ENCODE results near the gene DESI2.

Gene DESI2

DNA sequence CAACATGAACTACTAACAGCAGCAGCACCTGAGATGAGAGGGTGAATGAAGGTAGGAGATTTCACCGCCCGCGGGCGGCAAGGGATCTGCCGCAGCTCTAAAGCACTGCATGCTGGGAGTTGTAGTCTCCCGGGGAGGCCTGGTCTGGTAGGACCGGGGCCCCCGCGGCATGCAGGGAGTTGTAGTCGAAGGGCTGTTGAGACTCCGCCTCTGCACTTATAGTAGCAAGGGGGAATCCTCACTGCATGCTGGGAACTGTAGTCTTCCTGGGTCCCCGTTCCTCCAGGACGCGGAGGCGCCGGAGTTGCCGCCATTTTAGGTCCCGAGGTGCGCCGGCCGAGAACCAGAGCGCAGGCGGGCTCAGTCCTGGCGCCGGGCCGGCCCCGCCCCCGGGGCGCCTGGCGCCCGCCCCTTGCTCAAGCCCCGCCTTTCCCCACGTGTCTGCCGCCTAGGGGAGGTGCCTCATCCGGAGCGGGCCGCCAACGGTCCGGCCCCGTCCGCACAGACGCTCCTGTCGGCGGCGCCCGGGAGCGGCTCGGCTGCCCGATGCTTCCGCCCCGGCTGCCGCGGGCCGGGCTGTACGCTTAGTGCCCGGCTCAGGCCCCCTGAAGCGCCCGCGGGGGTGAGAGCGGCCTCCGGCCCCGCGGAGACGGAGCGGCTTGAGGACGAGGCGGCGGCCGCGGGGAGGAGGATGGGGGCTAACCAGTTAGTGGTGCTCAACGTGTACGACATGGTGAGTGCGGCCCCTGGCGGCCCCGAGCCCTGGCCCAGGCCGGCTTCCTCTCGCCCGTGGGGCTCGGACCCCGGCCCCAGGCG lies at the start of gene DESI2:
TSS of gene DESI2 (plus strand) at position 504 of the 816 bp plus-strand sequence. CDS start at position 692, 188 bp downstream.
- DNase-seq = peak; percentile 98

DNA sequence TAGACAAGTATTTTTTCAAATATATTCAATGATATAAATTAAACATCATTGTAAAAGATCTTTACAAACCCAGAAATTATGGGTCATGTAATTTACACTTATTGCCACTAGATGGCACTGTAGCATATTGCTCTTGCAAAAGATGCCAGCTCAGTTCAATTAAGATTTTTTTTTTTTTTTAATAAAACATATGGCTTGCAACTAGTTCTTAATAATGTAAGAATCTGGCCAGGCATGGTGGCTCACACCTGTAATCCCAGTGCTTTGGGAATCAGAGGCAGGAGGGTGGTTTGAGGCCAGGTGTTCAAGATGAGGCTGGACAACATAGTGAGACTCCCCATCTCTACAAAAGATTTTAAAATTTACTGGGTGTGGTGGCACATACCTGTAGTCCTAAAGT lies 49.4 kb upstream of the DESI2 start:
- DNase-seq = peak; percentile 52

DNA sequence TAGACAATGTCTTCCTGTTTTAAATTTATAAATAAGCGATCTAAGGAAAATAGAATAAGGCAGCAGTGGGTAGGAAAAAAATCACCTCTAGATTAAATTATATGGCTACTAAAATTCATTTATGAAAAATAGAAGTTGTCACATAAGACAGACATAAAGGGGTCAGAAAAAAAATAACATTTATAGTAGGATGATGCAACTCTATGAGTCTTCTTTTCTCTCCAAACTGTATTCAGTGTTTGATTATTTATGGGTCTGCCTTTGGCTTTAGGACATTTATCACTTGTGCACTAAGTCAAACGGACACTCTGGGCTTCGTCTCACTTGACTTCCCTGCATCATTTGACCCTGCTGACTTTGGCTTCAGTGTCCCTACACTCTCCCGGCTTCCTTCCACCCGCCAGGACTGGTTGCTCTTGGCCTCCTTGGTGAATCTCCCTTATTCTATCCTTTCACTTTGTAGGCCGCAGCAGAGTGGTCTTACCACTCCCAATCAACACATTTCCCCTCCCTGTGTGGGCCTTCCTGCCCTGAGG lies 47.0 kb upstream of the DESI2 start:
- no peak for DNase-seq

DNA sequence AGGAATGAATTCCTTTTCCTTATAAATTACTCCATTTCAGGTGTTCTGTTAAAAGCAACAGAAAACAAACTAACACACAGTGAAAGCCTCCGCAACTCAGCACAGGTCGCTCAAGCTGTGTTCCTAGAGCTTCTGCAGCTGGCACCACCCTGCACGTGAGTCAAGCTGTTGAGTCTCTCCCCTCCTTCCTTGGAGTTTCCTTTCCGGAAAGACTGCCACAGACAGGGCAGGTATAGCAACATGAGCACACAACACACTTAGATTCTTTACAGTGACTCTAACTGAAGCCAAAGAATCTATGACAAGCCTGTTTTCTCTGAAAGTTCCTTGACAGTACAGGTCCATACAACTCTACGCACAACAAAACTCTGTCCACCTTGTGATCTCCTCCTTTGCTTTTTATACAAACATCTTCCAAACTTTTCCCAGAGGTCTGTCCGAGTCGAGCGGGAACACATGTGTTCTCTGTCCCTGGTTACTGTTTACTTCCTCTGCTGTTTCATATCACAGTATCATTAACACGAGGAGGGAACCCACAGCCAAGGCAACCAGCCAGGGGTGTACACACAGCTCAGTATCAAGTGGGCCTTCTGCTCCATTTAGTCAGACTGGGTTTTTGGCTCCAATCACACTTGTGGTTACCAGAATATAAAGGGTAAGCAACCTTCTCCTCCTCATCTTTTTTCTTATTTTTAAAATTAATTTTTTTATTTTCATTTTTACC lies 38.7 kb upstream of the DESI2 start:
- DNase-seq = no peak

DNA sequence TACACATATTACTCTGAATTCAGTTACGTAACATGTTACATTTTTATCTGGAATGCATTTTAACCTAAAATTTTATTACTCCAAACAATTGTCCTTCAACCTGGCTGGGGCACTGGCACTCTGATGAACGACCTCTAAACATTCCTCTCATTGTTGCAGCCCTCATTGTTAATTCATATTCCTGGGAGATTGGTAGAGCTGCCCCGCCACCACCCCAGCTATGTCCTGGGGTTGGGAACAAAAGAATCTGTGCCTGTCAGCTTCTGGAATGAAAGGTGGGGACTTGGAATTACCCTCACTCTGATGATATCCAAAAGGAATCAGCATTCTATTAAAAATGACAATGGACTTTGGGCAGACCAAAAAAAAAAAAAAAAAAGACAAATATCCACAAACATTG lies 38.0 kb upstream of the DESI2 start:
- no peak for DNase-seq

DNA sequence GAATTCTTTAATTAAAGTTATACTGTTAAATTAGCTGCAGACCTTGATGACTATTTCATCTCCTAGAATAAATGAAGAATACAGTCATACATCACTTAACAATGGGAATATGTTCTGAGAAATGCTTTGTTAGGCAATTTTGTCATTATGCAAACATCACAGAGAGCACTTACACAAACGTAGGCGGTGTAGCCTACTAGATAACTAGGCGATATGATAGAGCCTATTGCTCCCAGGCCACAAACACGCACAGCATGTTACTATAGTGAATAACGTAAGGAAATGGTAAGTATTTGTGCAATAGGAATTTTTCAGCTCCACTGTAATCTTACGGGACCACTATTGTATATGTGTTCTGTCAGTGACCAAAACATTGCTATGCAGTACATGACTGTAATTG lies 37.6 kb upstream of the DESI2 start:
- DNase-seq = no peak

DNA sequence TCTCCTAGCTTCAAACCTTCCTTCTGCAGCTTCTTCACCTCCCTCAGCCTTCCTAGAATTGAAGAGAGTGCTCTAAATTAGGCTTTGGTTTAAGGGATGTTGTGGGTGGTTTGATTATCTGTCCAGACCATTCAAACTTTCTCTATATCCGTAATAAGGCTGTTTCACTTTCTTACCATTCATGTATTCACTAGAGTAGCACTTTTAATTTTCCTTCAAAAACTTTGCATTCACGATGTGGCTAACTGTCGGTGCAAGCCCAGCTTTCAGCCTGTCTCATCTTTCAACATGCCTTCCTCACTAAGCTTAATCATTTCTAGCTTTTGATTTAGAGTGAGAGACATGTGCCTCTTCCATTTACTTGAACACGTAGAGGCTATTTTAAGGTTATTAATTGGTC lies 26.2 kb upstream of the DESI2 start:
- peak; percentile 1 for DNase-seq

DNA sequence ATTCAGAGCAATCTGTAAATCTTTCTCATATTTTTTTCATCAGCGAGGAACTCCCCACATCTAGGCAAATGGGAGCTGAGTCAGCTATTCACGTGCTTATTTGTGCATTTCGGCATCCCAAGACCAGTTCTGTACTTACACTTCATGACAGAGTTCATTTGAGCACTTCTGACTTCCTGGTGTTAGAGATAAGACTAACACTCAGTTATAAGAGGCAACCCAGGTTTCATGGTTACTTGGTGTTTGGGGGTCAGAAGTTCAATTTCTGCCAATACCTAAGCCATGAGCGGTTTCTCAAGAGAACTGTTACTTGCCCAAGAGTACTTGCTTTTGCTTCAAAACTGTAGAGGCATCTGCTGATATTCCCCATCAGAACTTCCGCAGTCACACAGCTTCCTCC lies 24.1 kb upstream of the DESI2 start:
- DNase-seq = no peak

DNA sequence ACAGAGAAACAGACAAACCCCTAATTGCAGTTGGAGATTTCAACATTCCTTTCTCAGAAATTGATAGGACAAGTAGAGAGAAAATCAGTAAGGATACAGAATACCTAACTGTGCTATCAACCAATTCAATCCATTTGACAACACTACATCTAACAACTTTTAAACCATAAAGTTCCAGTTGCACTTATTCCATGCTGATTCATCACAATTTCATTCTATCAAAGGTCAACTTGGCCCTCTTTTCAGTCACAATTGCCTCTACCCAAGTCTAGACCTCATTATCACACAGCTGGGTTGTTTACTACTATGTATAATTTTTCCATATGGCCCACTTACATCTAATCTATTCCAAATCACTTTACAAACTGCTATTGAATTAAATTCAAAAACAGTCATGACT lies 19.8 kb upstream of the DESI2 start:
- DNase-seq = no peak

DNA sequence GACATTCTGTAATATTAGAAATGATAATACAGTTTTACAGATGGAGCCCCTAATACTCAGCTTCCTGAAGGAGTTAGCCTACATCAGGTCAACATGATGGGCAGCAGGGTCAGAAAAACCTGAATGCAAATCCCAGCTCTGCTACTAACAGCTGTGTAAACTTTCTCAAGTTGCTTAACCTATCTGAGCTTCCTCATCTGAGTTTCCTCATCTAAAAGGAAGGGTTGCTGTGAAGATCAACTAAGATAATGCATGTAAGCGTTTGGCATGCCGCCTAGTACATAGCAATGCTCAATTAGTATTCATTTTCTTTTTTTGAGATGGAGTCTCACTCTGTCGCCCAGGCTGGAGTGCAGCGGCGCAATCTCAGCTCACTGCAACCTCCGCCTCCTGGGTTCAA lies 18.4 kb upstream of the DESI2 start:
- no peak for DNase-seq

DNA sequence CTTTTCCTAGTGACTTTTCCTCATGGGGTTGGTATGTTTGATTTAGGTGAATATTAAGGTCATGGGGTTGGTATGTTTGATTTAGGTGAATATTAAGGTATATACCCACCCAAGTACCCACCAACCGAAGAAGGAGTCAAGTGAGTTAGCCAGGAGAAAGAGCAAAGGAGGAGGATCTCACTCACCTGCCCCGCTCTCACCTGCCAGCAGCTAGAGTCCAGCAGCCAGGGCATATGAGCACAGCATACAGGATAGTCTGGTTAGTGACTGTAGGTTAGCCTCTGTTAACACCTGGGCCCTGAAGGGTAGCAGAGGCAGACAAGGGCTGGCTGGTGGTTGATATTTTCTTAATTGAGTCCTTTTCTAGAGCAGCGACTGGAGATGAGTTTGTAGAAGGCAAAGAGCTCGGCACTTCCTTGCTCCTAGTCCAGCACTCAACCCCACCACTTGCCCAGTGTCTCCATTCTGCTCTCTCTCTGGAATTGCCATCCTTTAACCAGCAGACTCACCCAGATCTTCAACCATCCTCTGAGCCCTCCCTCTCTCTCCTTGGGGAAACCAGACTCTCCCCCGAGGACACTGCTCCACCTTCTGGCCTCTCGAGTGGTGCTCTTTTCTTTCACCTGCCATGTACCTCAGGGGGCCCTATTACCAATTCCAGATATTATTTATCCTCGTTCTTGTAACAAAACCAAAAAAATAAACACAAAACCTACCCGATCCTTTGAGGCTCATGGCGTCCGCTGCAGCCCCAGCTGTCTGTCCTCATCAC lies 16.3 kb upstream of the DESI2 start:
- DNase-seq = no peak

DNA sequence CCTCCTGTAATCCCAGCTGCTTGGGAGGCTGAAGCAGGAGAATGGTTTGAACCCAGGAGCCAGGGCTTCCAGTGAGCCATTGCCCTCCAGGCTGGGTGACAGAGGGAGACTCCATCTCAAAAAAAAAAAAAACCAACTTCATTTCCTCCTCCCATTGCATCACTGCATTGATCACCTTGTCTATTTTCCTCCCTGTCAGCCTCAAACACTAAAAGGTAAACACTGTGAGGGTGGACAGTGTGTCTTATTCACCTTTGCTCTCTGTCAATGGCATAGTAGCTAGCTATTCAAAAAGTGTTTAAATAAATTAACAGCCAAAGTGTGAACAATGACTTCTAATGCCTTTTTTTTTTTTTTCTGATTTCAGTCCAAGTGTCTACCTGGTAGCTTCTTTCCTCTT lies 13.4 kb upstream of the DESI2 start:
- DNase-seq = no peak

DNA sequence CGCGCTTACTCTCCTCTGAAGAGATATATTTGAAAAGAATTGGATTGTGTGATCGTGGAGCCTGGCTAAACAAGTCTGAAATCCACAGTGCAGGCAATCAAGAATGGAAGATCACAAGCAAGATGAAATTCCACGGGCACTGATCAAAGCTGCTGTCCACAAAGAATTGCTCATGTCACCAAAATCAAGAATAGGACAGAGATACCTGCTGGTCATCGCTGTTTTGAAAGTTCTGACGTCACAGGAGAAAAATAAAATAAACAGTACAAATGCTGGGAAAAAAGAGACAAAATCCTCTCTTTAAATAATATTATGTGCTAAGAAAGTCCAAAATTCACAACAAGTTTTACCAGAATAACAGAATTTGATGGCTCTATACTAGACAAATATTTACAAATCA lies 12.0 kb upstream of the DESI2 start:
- no peak for DNase-seq

DNA sequence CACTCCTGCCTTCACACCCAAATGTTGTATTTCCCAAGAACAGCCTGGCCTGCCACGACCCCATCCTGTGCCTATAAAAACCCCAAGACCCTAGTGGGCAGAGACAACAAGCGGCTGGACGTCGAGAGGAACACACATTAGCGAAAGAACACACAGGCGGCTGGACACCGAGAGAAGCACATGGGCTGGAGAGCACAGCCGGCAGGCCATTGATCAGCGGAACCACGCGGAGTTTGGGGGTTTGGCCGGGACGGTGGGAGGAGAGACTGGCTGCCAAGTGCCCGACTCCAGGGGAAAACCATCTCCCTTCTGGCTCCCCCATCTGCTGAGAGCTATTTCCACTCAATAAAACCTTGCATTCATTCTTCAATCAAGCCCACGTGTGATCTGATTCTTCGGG lies 10.4 kb upstream of the DESI2 start:
- no peak for DNase-seq

DNA sequence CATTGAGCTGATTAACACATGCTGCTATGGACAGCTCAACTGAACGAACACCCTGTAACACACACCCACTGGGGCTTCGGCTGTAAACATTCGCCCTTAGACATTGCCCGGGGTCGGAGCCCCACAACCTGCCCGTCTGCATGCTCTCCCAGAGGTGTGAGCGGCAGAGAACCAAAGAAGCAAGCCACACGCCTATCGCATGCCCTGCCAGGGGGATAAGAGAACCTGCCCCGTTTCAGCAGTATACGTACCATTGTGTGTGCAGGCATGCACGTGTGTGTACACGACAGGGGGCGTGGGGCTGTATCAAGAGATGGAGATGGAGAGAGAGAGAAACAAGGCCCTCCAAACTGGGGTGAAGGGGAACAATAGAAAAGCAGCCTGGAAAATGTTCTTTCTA lies 9.9 kb upstream of the DESI2 start:
- DNase-seq = no peak

DNA sequence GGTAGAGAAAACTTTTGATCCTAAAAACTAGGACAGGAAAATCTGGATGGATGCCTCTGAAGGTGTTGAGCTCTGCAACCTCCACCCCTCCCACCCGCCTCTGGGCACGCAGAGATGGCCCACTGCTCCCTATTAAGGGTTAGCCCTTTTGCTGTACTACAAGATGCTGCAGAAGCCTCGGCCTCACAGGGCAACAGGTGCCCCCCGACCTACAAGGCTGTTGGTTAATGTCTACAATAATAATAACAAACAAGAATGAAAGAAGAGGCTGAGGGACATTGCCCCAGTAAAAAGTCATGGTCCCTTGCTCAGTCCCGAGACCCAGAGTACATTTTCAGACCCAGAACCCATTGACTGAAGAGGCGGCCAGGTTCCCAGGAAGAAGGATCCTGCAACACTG lies 7.5 kb upstream of the DESI2 start:
- DNase-seq = no peak

DNA sequence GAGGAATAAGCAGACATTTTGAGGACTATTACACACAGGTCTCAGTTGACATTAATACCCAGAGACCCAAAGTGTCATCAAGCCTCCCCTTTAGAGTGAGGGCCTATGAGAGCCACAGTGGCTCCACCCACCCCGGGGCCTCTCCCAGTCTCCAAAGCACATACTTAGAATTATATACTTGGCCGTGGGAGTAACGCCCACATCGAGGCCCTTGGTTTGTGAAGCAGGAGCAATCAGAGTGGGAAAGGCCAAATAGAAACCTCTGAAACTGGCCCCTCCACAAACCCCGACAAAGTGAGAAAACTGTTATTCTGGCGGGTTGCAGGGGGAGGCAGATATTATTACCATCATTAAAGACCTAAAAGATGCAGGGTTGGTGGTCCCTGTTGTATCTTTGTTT lies 7.0 kb upstream of the DESI2 start:
- no peak for DNase-seq

DNA sequence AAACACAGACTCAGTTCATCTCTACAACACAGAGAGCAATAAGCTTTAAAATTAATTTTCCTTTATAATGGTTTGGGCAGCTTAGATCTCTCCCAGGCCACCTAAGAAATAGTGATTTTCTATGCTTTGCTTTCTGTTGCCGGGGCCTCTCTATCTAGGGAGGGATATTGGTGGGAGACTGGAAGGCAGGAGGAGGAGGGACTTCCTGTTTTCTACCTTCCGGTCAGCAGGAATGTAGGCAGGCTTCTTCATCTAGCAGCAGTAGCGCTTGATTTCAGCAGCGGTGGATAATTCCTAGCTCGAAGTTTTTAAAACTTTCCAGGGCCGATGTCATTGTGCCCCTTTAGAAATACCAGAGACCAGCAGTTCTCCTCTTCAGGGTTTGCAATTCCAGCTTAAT lies 5.1 kb upstream of the DESI2 start:
- DNase-seq = no peak

DNA sequence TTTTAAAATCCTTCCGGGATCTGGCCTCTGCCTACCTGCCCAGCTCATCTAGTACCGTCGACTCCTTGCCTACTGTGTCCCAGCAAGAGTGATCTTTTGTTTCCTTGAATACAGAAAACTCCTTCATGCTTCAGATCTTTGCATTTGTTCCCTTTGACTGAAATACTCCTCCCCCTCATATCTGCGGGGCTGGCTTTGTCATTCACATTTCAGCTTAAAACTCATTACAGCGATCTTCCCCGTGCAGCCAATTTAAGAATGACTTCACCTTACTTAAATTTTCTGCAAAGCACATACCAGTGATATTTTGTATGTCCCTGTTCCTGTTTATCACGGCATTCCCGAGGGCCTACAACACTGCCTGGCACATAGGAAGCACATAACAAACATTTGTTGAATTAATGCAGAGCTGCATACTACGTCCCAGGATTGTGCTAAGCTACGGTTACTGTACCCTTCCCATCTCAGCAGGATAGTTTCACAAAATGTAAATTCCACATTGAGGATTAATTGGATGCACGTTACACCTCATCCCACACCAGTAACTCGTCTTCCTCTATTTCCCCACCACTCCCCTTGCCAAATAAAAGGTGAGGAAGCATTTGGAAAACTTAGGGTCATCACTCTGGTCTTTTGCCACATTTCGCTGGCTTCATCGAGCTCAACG lies 837 bp upstream of the DESI2 start:
- no peak for DNase-seq

DNA sequence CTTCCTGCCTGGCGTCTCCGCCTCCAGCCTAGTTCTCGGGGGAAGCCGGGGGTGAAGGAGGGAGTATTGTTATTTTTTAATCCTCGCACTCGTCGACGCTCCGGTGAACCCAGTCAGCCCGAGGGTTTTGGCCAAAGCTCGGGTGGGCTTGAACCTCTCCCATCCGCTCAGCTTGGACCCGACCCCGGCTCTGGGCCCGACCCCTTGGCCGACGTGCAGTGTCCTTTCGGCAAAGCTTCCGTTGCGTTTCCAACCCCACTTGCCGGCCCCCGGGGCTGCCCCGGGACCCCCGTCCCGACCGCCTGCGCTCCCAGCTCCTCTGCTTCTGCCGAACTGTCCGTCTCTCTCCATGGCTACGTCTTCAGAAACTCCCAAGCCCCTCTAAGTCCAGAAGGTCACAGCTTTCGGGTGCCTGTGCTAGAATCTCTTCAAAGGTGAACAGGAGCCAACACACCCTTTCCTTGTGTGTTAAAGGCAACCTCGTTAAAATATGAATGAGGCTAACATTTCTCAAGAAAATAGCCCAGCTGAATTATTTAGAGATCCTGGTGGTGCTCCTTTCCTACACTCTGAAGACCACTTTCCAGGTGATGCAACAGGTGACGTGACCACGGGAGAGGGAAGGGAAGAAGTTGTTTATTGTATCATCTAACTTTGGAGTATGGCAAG lies 647 bp downstream of the DESI2 start:
- no peak for DNase-seq

DNA sequence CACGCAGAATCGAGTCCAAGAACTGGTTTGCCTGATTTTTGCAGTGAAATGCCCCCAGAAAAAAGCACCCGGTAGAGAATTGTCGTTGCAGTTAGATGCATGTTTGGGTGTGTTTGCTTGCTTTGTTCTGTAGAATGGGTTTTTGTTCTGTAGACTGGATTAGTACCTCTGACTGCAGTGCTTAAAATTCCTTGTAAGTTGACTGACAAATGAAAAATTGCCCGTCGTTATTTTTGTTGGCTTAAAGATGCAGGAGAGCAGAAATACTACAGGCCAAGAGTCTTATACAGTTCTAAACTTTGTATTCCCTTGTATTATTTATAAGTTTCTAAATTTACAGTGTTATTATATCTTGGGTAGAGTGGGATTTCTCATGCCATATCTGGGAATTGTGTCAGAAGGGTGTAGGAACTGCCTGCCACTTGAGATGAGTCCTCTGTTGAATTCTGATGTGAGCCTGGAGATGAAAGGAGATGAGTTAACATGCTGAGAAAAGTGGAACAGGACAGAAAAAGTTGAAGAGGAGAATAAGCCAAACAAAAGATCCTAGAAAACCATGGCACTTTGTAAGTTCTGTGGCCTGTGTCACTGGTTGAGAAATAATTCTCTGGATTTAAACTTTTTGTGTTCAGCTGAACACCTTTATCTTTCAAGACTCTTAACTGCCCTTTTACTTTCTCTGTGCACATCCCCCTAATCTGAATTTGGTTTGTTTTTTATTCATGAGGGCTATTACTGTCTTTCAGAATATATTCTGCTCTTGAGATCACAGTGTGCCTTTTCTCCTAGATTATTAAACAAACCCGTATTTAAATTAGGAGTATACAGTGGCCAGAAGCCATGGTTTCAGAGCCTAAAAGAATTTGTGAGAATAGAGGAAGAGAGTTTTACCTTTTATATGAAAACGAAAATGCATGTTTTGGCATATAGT lies 1.4 kb downstream of the DESI2 start:
- DNase-seq = no peak

All from activated CD4-positive, alpha-beta T cell treated with anti-CD3 and anti-CD28 coated beads, Interleukin-2, Interleukin-6, amounts not matched to agents 100 ng/mL and 50 ng/mL, durations not matched to agents 16 hours and 8 hours (primary cell).